Neural cell (in vitro differentiated cells): ENCODE data around the gene NLRC5. TPM values are rescaled to one million over a fixed set of nuclear protein-coding genes. Genes with fewer than 3 reads are reported as not detected.

ENCODE experiments used
- H2AFZ ChIP-seq: fragments of 200-600, 300-800 bp; sonication (generic), shearing (Covaris generic); 2 replicates; pipeline ENCODE4 v1.6.0; 2014; ENCODE audit warnings: low read depth, mild to moderate bottlenecking, antibody characterized with exemption, low read length, moderate library complexity
- H3F3A ChIP-seq: fragments of 200-600 bp; shearing (Covaris generic); 2 replicates; pipeline ENCODE4 v1.6.1; 2016; ENCODE audit warnings: mild to moderate bottlenecking, moderate library complexity, mixed read lengths, antibody characterized with exemption, low read length; ENCODE audit not compliant: insufficient read depth, poor library complexity, severe bottlenecking
- H3K27ac ChIP-seq: fragments of 200-600, 300-800 bp; sonication (generic), shearing (Covaris generic); 2 replicates; pipeline ENCODE4 v1.5.1; 2014; ENCODE audit warnings: mild to moderate bottlenecking, low read length, moderate library complexity
- H3K27me3 ChIP-seq: fragments of 300-800, 200-600 bp; sonication (generic), shearing (Covaris generic); 2 replicates; pipeline ENCODE4 v1.6.0; 2014; ENCODE audit warnings: mild to moderate bottlenecking, low read depth, low read length, moderate library complexity; ENCODE audit not compliant: insufficient read depth
- H3K36me3 ChIP-seq: fragments of 300-800, 200-600 bp; sonication (generic), shearing (Covaris generic); 2 replicates; pipeline ENCODE4 v1.5.1; 2014; ENCODE audit warnings: mild to moderate bottlenecking, antibody characterized with exemption, low read length, moderate library complexity; ENCODE audit not compliant: insufficient read depth
- H3K4me2 ChIP-seq: fragments of 300-800, 200-600 bp; sonication (generic), shearing (Covaris generic); 2 replicates; pipeline ENCODE4 v1.6.0; 2014; ENCODE audit warnings: mild to moderate bottlenecking, low read length
- H3K4me3 ChIP-seq: fragments of 300-800, 200-600 bp; sonication (generic), shearing (Covaris generic); 2 replicates; pipeline ENCODE4 v1.5.1; 2014; ENCODE audit warnings: mild to moderate bottlenecking, low read length, moderate library complexity
- H3K79me2 ChIP-seq: fragments of 200-600 bp; shearing (Covaris generic); replicated peaks from 2 replicates; pipeline ENCODE4 v1.6.0; 2014; ENCODE audit warnings: mild to moderate bottlenecking, low read length, moderate library complexity; ENCODE audit not compliant: insufficient read depth
- H3K9ac ChIP-seq: fragments of 300-800, 200-600 bp; sonication (generic), shearing (Covaris generic); 2 replicates; pipeline ENCODE4 v1.6.1; 2016; ENCODE audit warnings: mild to moderate bottlenecking, low read length, mixed read lengths
- H3K9me2 ChIP-seq: fragments of 200-600 bp; shearing (Covaris generic); 2 replicates; pipeline ENCODE4 v1.6.1; 2016; ENCODE audit warnings: mild to moderate bottlenecking, low read length, mixed read lengths; ENCODE audit not compliant: insufficient read depth
- H3K9me3 ChIP-seq: fragments of 200-600, 300-800 bp; sonication (generic), shearing (Covaris generic); 2 replicates; pipeline ENCODE4 v1.6.1; 2016; ENCODE audit warnings: mild to moderate bottlenecking, mixed run types, low read length, moderate library complexity, mixed read lengths
- H4K20me1 ChIP-seq: fragments of 200-600 bp; shearing (Covaris generic); 2 replicates; pipeline ENCODE4 v1.6.1; 2016; ENCODE audit warnings: mild to moderate bottlenecking, mixed run types; ENCODE audit not compliant: insufficient read depth
- EP300 ChIP-seq: fragments of 450-650 bp; conservative IDR thresholded peaks from 2 replicates; pipeline ENCODE4 v1.6.1; 2014; ENCODE audit warnings: antibody characterized with exemption, mild to moderate bottlenecking, moderate library complexity; ENCODE audit not compliant: poor library complexity, severe bottlenecking
- EZH2 ChIP-seq: fragments of 200-600, 300-800 bp; shearing (Covaris generic), sonication (generic); IDR thresholded peaks from 2 replicates; pipeline ENCODE4 v1.6.1; 2014; ENCODE audit warnings: antibody characterized with exemption, low read length, borderline replicate concordance, mild to moderate bottlenecking; ENCODE audit not compliant: insufficient read depth, poor library complexity, severe bottlenecking
- MXI1 ChIP-seq: fragments of 450-650 bp; conservative IDR thresholded peaks from 2 replicates; pipeline ENCODE4 v1.6.1; 2014; ENCODE audit warnings: antibody characterized with exemption, mild to moderate bottlenecking; ENCODE audit not compliant: poor library complexity, severe bottlenecking
- POLR2AphosphoS5 ChIP-seq: IDR thresholded peaks from 2 replicates; pipeline ENCODE4 v1.6.1; 2012
- RAD21 ChIP-seq: fragments of 450-650 bp; conservative IDR thresholded peaks from 2 replicates; pipeline ENCODE4 v1.6.1; 2014; ENCODE audit warnings: antibody characterized with exemption, mild to moderate bottlenecking, moderate library complexity
- SMC3 ChIP-seq: fragments of 450-650 bp; conservative IDR thresholded peaks from 2 replicates; pipeline ENCODE4 v1.6.1; 2014; ENCODE audit warnings: antibody characterized with exemption, mild to moderate bottlenecking, moderate library complexity; ENCODE audit not compliant: poor library complexity
- TAF1 ChIP-seq: IDR thresholded peaks from 2 replicates; pipeline ENCODE4 v1.6.1; 2012; ENCODE audit warnings: low read depth
- polyA plus RNA-seq: library from polyadenylated mRNA; depleted of rRNA; stranded (reverse); fragments of >200 nt; gene quantifications from 2 replicates; pipeline ENCODE4 v1.2.3, GENCODE V29; 2014
- TF ChIP-seq, protein P1 (sequence below): fragments of 450-650 bp; IDR thresholded peaks from 2 replicates; pipeline ENCODE4 v1.5.1; 2014; ENCODE audit warnings: antibody characterized with exemption, mild to moderate bottlenecking, moderate library complexity; ENCODE audit not compliant: poor library complexity, severe bottlenecking
- TF ChIP-seq, protein P2 (sequence below): IDR thresholded peaks from 2 replicates; pipeline ENCODE4 v1.6.1; 2012; ENCODE audit warnings: borderline replicate concordance

The NLRC5 gene
- polyA plus RNA-seq, 1 donor from 2014 or later = not detected

DNA sequence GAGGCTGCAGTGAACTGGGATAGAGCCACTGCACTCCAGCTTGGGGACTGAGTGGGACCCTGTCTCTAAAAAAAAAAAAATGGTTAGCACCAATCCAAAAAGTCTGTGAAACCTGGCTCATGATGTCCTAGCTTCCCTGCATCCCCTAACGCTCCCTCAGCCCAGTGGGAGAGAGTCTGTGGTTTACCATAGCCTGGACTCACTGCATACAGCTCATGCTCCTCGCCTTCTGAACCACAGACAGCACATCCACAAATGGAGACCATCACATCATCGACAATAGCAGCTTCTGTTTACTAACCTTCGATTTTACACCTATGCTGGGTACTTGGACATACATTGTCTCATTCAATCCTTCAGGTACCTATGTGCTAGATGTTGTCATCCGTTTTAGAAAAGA is 43.6 kb downstream of the NLRC5 start:
- Histone ChIP-seq H3K36me3 (no peaks in the 10 kb centered on the region), H3K9me2 (no peaks in the 10 kb centered on the region), H3K27me3 (no peaks in the 10 kb centered on the region), H3K9me3 (no peaks in the 10 kb centered on the region), H3K4me3 (no peak overlapping the region), H4K20me1 (no peaks in the 10 kb centered on the region), H3K79me2 (no peaks in the 10 kb centered on the region), H2AFZ (no peak overlapping the region), H3K9ac (no peak overlapping the region), H3F3A (no peaks in the 10 kb centered on the region), H3K4me2 (no peak overlapping the region), H3K27ac (no peak overlapping the region)
- TF ChIP-seq, protein P1, sequence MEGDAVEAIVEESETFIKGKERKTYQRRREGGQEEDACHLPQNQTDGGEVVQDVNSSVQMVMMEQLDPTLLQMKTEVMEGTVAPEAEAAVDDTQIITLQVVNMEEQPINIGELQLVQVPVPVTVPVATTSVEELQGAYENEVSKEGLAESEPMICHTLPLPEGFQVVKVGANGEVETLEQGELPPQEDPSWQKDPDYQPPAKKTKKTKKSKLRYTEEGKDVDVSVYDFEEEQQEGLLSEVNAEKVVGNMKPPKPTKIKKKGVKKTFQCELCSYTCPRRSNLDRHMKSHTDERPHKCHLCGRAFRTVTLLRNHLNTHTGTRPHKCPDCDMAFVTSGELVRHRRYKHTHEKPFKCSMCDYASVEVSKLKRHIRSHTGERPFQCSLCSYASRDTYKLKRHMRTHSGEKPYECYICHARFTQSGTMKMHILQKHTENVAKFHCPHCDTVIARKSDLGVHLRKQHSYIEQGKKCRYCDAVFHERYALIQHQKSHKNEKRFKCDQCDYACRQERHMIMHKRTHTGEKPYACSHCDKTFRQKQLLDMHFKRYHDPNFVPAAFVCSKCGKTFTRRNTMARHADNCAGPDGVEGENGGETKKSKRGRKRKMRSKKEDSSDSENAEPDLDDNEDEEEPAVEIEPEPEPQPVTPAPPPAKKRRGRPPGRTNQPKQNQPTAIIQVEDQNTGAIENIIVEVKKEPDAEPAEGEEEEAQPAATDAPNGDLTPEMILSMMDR = no peak
- TF ChIP-seq EZH2 = no peak
- TF ChIP-seq TAF1 = no peak
- TF ChIP-seq EP300 = no peak
- TF ChIP-seq POLR2AphosphoS5 = no peak
- no peak for TF ChIP-seq MXI1
- TF ChIP-seq SMC3 = no peak
- TF ChIP-seq, protein P2, sequence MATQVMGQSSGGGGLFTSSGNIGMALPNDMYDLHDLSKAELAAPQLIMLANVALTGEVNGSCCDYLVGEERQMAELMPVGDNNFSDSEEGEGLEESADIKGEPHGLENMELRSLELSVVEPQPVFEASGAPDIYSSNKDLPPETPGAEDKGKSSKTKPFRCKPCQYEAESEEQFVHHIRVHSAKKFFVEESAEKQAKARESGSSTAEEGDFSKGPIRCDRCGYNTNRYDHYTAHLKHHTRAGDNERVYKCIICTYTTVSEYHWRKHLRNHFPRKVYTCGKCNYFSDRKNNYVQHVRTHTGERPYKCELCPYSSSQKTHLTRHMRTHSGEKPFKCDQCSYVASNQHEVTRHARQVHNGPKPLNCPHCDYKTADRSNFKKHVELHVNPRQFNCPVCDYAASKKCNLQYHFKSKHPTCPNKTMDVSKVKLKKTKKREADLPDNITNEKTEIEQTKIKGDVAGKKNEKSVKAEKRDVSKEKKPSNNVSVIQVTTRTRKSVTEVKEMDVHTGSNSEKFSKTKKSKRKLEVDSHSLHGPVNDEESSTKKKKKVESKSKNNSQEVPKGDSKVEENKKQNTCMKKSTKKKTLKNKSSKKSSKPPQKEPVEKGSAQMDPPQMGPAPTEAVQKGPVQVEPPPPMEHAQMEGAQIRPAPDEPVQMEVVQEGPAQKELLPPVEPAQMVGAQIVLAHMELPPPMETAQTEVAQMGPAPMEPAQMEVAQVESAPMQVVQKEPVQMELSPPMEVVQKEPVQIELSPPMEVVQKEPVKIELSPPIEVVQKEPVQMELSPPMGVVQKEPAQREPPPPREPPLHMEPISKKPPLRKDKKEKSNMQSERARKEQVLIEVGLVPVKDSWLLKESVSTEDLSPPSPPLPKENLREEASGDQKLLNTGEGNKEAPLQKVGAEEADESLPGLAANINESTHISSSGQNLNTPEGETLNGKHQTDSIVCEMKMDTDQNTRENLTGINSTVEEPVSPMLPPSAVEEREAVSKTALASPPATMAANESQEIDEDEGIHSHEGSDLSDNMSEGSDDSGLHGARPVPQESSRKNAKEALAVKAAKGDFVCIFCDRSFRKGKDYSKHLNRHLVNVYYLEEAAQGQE = no peak
- TF ChIP-seq RAD21 = no peak

DNA sequence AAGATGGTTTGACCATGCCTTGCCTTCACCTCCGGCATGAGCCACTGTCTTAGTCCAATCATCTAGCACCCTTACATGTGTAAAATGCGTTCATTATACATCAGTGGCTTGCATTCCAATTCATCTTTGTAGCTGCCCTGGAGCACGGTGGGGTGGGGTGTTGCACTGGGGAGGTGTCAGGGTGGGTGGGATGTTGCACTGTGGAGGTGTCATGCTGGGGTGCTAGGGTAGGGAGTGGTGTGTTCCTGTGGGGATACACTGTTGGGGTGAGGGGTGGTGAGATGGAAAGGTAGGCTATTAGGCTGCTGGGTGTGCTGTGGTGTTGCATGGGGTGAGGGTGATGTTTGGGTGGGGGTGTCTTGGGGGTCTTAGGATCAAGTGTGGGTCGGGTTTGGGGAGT is 47.0 kb downstream of the NLRC5 start:
- TF ChIP-seq EP300 (no peak), TAF1 (no peak), POLR2AphosphoS5 (no peak), EZH2 (no peak), RAD21 (no peak), SMC3 (no peak), MXI1 (no peak)
- TF ChIP-seq, protein P1 = no peak
- TF ChIP-seq, protein P2 = no peak
- Histone ChIP-seq H3K27ac (no peak overlapping the region), H3K9me2 (no peaks in the 10 kb centered on the region), H3K4me3 (no peak overlapping the region), H3K27me3 (no peaks in the 10 kb centered on the region), H3K36me3 (no peaks in the 10 kb centered on the region), H2AFZ (no peak overlapping the region), H3K9ac (no peak overlapping the region), H3F3A (no peaks in the 10 kb centered on the region), H3K4me2 (no peak overlapping the region), H3K9me3 (no peaks in the 10 kb centered on the region), H3K79me2 (no peaks in the 10 kb centered on the region), H4K20me1 (no peaks in the 10 kb centered on the region)
